ENCODE results near the gene CCDC47. TPM values are rescaled to one million over a fixed set of nuclear protein-coding genes. Genes with fewer than 3 reads are reported as not detected.

Gene CCDC47
- total and polyA plus RNA-seq, 2 of the 13 experiments (the other 11 are each of a cell fraction or from before 2014, with no cell fraction given), result 59.3 to 99.5 TPM

- TF ChIP-seq GATAD2A (CRISPR knock-in tag; IDR thresholded peaks at IDR 0.05) (peak; percentile 72), ZNF605 (CRISPR knock-in tag; IDR thresholded peaks at IDR 0.05) (peak; percentile 76), ZNF629 (CRISPR knock-in tag; conservative IDR thresholded peaks at IDR 0.05) (no peak), FUBP1 (CRISPR knock-in tag; IDR thresholded peaks at IDR 0.05; ENCODE audit: borderline replicate concordance) (no peak), ZNF18 (CRISPR knock-in tag; IDR thresholded peaks at IDR 0.05; ENCODE audit: insufficient replicate concordance) (peak; percentile 95), DPF2 (CRISPR knock-in tag; IDR thresholded peaks at IDR 0.05; ENCODE audit: borderline replicate concordance, low read depth) (no peak), MED1 (CRISPR knock-in tag; IDR thresholded peaks at IDR 0.05) (peak; percentile 66), ZNF564 (CRISPR knock-in tag; IDR thresholded peaks at IDR 0.05) (no peak), PAX8 (CRISPR knock-in tag; IDR thresholded peaks at IDR 0.05; ENCODE audit: borderline replicate concordance) (no peak), ZFP37 (CRISPR knock-in tag; IDR thresholded peaks at IDR 0.05; ENCODE audit: borderline replicate concordance) (no peak), ZNF747 (CRISPR knock-in tag; IDR thresholded peaks at IDR 0.05; ENCODE audit: borderline replicate concordance) (peak; percentile 46; the same call in 1 of the 2 replicates), SP4 (CRISPR knock-in tag; IDR thresholded peaks at IDR 0.05) (peak; percentile 84), ZNF563 (CRISPR knock-in tag; IDR thresholded peaks at IDR 0.05) (peak; percentile 95), ZFAT (CRISPR knock-in tag; conservative IDR thresholded peaks at IDR 0.05) (no peak), FOXK1 (CRISPR knock-in tag; IDR thresholded peaks at IDR 0.05; ENCODE audit: borderline replicate concordance, low read depth) (no peak; the same call in none of the 2 replicates)
- TF ChIP-seq, protein P1, sequence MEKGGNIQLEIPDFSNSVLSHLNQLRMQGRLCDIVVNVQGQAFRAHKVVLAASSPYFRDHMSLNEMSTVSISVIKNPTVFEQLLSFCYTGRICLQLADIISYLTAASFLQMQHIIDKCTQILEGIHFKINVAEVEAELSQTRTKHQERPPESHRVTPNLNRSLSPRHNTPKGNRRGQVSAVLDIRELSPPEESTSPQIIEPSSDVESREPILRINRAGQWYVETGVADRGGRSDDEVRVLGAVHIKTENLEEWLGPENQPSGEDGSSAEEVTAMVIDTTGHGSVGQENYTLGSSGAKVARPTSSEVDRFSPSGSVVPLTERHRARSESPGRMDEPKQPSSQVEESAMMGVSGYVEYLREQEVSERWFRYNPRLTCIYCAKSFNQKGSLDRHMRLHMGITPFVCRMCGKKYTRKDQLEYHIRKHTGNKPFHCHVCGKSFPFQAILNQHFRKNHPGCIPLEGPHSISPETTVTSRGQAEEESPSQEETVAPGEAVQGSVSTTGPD (CRISPR knock-in tag; IDR thresholded peaks at IDR 0.05), result no peak
- TF ChIP-seq, protein P2, sequence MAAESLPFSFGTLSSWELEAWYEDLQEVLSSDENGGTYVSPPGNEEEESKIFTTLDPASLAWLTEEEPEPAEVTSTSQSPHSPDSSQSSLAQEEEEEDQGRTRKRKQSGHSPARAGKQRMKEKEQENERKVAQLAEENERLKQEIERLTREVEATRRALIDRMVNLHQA (CRISPR knock-in tag; IDR thresholded peaks at IDR 0.05), result no peak
- TF ChIP-seq, protein P3, sequence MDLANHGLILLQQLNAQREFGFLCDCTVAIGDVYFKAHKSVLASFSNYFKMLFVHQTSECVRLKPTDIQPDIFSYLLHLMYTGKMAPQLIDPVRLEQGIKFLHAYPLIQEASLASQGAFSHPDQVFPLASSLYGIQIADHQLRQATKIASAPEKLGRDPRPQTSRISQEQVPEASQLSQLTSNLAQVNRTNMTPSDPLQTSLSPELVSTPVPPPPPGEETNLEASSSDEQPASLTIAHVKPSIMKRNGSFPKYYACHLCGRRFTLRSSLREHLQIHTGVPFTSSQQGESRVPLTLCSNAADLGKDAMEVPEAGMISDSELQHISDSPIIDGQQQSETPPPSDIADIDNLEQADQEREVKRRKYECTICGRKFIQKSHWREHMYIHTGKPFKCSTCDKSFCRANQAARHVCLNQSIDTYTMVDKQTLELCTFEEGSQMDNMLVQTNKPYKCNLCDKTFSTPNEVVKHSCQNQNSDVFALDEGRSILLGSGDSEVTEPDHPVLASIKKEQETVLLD (CRISPR knock-in tag; IDR thresholded peaks at IDR 0.05; ENCODE audit: low read depth), result peak; percentile 95
- TF ChIP-seq, protein P4, sequence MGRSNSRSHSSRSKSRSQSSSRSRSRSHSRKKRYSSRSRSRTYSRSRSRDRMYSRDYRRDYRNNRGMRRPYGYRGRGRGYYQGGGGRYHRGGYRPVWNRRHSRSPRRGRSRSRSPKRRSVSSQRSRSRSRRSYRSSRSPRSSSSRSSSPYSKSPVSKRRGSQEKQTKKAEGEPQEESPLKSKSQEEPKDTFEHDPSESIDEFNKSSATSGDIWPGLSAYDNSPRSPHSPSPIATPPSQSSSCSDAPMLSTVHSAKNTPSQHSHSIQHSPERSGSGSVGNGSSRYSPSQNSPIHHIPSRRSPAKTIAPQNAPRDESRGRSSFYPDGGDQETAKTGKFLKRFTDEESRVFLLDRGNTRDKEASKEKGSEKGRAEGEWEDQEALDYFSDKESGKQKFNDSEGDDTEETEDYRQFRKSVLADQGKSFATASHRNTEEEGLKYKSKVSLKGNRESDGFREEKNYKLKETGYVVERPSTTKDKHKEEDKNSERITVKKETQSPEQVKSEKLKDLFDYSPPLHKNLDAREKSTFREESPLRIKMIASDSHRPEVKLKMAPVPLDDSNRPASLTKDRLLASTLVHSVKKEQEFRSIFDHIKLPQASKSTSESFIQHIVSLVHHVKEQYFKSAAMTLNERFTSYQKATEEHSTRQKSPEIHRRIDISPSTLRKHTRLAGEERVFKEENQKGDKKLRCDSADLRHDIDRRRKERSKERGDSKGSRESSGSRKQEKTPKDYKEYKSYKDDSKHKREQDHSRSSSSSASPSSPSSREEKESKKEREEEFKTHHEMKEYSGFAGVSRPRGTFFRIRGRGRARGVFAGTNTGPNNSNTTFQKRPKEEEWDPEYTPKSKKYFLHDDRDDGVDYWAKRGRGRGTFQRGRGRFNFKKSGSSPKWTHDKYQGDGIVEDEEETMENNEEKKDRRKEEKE (IDR thresholded peaks at IDR 0.05), result no peak
These were observed 31.8 kb downstream of the CCDC47 start, which contains the start of gene STRADA (continued) for GRCh38 chr17:63741408-63742173.
